Tibial nerve (tissue), 4 donors: ENCODE results near the gene TMEM253. TPM values are rescaled to one million over a fixed set of nuclear protein-coding genes. Genes with fewer than 3 reads are reported as not detected.
A peak's percentile ranks its signal among the peaks of the same experiment; 100 is the strongest.

Experiments
- DNase-seq, 2 donors: peaks; one replicate each; pipeline ENCODE4 v3.0.0-alpha.2; 2019; ENCODE audit warnings: low spot score in 2 of 2
- H3K27ac ChIP-seq, 4 donors: fragments of 200-600 bp; sonication (generic) in 3 of 4; one replicate each; pipeline ENCODE4 v1.5.1; 2017 to 2019; ENCODE audit warnings: mild to moderate bottlenecking in 1 of 4
- H3K27me3 ChIP-seq, 2 donors: fragments of 200-600 bp; sonication (generic) in 1 of 2; one replicate each; pipeline versions ENCODE4 v1.5.1 to v1.6.0; 2017 to 2019
- H3K36me3 ChIP-seq, 3 donors: fragments of 200-600 bp; sonication (generic); one replicate each; pipeline ENCODE4 v1.5.1; 2018 to 2019
- H3K4me1 ChIP-seq, 4 donors: fragments of 200-600 bp; sonication (generic) in 3 of 4; one replicate each; pipeline ENCODE4 v1.5.1; 2017 to 2019
- H3K4me3 ChIP-seq, 4 donors: fragments of 200-600 bp; sonication (generic) in 3 of 4; one replicate each; pipeline ENCODE4 v1.5.1; 2017 to 2019; ENCODE audit warnings: mild to moderate bottlenecking in 1 of 4, moderate library complexity in 1 of 4
- H3K9me3 ChIP-seq, 4 donors: fragments of 200-600 bp; sonication (generic) in 3 of 4; one replicate each; pipeline ENCODE4 v1.5.1; 2017 to 2019
- EP300 ChIP-seq, 2 donors: sonication (generic); formaldehyde crosslinking; IDR thresholded peaks; one replicate each; pipeline ENCODE4 v1.6.1; 2017; ENCODE audit warnings: antibody characterized with exemption in 2 of 2, mild to moderate bottlenecking in 1 of 2
- POLR2A ChIP-seq, 2 donors: fragments of 450-650 bp; IDR thresholded peaks; one replicate each; pipeline ENCODE4 v1.6.1; 2017; ENCODE audit warnings: antibody characterized with exemption in 2 of 2, mild to moderate bottlenecking in 2 of 2, moderate library complexity in 2 of 2
- WGBS, 2 donors: methylation state at CpG; one replicate each; pipeline ENCODE4 v1.1.5; 2018; 5-methylcytosine and 5-hydroxymethylcytosine counted together
- total RNA-seq, 4 donors: library from RNA; depleted of rRNA; stranded (reverse); fragments of >200 nt; gene quantifications; one replicate each; pipeline ENCODE4 v1.1.0, GENCODE V29; 2016
- TF ChIP-seq, protein P1 (sequence below), 5 experiments: fragments of 200-600 bp in 3 of 5; fragments of 450-650 bp in 2 of 5; sonication (generic) in 3 of 5; IDR thresholded peaks; one replicate each; pipeline ENCODE4 v1.5.1; 2016 to 2019; ENCODE audit warnings: antibody characterized with exemption in 5 of 5, mild to moderate bottlenecking in 3 of 5, moderate library complexity in 2 of 5

Gene TMEM253
- total RNA-seq, 4 donors from 2014 or later, result 0.44 to 0.63 TPM; not detected in 2

DNA sequence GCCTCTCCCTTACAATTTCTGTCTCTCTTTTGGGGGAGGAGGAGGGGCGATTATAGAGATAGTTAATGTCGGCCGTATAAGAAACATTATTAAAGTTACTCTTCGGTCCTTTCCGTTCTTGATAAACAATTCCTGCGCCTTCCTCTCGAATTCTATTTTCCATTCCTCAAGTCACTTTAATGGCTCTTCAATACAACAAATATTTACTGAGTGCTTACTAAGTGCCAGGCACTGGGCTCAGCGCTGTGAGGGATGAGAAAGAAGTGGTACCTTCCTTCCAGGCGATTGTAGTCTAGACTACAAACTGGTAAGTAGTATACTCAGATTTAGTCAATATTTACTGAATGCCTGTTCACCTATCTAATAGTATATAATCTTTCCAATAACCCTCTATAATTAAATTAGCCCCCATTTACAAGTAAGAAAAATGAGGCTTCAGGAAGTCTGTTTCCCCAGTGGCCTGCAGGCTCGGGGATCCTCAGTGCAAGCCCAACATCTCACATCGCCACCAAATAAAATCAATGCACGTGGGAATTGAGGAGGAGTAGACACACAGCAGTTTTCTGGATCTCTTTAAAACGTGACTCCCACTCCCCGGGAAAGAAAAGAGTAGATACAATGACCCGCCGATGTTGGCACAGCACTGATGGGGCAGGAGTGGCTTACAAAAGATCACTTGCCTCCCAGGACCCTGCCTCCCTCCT lies 1.8 kb upstream of the TMEM253 start:
- Histone ChIP-seq H3K4me1 (peaks cover 0 to 62% (median 21%) of the 10 kb centered on the region in 4 donors), H3K27ac (peak overlapping the region; percentile 87 to 97 (median 92)), H3K27me3 (no peaks in the 10 kb centered on the region), H3K4me3 (peak overlapping the region; percentile 34 to 83 (median 62)), H3K9me3 (no peaks in the 10 kb centered on the region), H3K36me3 (no peaks in the 10 kb centered on the region)
- no peak for TF ChIP-seq POLR2A (IDR thresholded peaks at IDR 0.05)
- TF ChIP-seq EP300 (IDR thresholded peaks at IDR 0.05), result no peak
- TF ChIP-seq, protein P1, sequence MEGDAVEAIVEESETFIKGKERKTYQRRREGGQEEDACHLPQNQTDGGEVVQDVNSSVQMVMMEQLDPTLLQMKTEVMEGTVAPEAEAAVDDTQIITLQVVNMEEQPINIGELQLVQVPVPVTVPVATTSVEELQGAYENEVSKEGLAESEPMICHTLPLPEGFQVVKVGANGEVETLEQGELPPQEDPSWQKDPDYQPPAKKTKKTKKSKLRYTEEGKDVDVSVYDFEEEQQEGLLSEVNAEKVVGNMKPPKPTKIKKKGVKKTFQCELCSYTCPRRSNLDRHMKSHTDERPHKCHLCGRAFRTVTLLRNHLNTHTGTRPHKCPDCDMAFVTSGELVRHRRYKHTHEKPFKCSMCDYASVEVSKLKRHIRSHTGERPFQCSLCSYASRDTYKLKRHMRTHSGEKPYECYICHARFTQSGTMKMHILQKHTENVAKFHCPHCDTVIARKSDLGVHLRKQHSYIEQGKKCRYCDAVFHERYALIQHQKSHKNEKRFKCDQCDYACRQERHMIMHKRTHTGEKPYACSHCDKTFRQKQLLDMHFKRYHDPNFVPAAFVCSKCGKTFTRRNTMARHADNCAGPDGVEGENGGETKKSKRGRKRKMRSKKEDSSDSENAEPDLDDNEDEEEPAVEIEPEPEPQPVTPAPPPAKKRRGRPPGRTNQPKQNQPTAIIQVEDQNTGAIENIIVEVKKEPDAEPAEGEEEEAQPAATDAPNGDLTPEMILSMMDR (IDR thresholded peaks at IDR 0.05), result no peak
- 6 to 11% methylated on average over 16 of the region's 16 CpGs for WGBS, 2 donors
- DNase-seq, result no peak

DNA sequence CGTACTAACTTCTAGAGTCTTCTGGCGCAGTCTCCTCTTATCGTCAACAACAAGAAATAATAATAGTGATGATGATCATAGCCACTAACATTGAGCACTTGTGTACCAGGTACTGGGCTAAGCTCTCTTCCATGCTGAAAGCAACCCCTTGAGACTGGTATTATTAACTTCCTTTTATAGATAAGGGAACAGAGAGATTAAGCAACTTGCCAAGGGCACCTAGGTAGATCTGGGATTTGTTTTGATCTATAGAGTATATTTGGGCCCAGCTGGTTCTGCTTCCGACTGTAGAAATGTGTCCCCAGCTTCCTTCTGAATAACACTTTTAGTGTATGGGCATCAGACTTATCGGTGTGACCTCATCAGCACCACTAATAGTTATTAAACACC lies 1.3 kb upstream of the TMEM253 start:
- Histone ChIP-seq H3K4me3 (no peak overlapping the region), H3K27me3 (no peaks in the 10 kb centered on the region), H3K9me3 (no peaks in the 10 kb centered on the region), H3K27ac (peak overlapping the region; percentile 87 to 97 (median 92)), H3K36me3 (no peaks in the 10 kb centered on the region), H3K4me1 (peaks cover 0 to 59% (median 22%) of the 10 kb centered on the region in 4 donors)
- DNase-seq, result no peak
- TF ChIP-seq, protein P1 (IDR thresholded peaks at IDR 0.05), result no peak
- TF ChIP-seq EP300 (IDR thresholded peaks at IDR 0.05) (no peak), POLR2A (IDR thresholded peaks at IDR 0.05) (no peak)
- 52 to 59% methylated on average over 5 of the region's 5 CpGs for WGBS, 2 donors

DNA sequence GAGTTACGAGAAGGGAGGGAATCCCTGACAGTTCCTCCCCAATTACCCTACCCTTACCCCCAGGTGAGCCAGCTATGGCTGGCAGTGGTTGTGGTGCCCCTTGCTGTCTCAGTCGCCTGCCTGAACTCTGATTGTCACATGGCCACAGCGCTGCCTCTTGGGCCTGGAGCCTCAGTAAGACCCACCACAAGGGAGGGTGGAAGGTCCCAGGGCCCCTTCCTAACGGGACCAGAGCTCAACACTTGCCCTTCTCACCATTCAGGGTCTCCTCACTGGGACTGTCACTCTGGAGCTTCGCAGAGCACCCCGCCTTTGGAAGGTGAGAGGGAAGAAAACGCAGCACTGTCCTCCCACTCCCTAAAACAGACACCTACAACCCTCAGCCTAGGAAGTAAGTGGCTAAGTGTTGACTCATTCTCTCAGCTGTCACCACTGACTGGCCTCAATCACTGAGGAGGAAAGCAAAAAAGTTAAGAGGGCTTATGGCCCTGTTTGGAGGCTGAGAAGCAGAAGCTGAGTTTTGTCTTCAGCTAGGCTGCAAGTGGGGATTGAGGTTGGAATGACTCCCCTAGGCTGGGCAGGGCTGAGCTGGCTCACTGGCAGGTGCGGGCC lies 1.0 kb downstream of the TMEM253 start:
- Histone ChIP-seq H3K9me3 (no peaks in the 10 kb centered on the region), H3K4me3 (no peak overlapping the region), H3K4me1 (peaks cover 0 to 63% (median 41%) of the 10 kb centered on the region in 4 donors), H3K27me3 (no peaks in the 10 kb centered on the region), H3K27ac (peak overlapping the region in 1 of 4 donors; percentile 66), H3K36me3 (no peaks in the 10 kb centered on the region)
- WGBS, 2 donors, result 85% methylated on average over 8 of the region's 8 CpGs
- TF ChIP-seq POLR2A (IDR thresholded peaks at IDR 0.05) (no peak), EP300 (IDR thresholded peaks at IDR 0.05) (no peak)
- TF ChIP-seq, protein P1 (IDR thresholded peaks at IDR 0.05), result no peak
- no peak for DNase-seq

DNA sequence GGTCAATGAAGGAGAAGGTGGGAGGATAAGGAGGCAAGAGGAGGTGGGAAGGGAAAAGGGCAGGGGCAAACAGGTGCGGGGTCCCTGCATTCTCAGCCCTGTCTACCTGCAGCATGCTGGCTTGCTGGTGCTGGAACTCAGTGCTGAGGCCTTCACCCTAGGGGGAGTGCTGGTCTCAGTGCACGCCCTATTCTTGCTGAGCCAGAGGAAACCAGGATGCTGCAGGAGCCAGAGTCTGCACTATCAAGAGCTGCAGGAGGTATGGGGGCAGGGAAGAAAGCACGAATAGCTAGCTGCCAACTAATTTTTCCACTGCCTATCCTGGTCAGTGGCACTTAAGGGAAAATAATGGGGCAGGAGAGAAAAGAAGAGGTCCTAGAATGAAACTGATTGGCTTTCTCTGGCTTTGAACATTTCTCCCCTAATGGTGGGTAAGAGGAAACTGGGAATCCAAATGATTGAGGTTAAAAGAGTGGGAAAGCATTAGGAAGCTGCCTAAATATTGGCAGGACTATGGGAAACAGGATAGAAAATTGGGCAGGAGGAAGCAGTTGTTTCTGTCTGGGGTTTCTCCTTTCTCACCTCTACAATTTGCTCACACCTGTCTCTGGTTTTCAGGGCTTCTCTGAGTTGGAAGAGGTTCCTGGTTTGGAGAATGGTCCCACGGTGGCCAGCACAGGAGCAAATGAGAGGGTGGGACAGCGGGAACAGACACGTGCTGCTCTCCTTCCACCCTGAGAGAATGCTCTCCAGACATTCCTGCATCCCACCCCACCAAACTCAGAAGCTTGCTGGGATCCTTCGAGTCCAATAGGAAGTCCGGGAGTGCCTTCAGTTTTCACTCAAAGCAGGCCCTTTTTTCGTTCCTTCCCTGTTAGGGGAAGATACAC lies 1.9 kb downstream of the TMEM253 start:
- peak overlapping the region; percentile 64 to 84 (median 68) for H3K4me3 ChIP-seq
- WGBS, 2 donors, result 18 to 20% methylated on average over 9 of the region's 9 CpGs

DNA sequence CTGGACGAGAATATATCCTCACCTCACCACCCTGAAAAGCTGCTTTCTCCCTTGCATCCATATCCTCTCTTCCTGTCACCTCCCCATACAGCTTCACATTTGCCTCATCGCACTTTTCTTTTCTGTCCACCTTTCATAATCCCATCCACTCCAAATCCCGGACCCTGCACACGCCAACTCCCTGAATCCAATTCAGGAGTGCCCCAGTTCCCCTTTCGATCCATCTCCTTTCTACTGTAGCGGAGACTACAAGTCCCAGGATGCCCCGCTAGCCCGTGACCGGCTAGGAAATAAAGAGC lies 2.5 kb downstream of the TMEM253 start:
- WGBS, 2 donors, result 2% methylated on average over 9 of the region's 9 CpGs
- Histone ChIP-seq H3K4me3 (peak overlapping the region; percentile 64 to 84 (median 68)), H3K9me3 (no peaks in the 10 kb centered on the region), H3K27me3 (no peaks in the 10 kb centered on the region), H3K27ac (peak overlapping the region; percentile 92 to 100 (median 98)), H3K36me3 (no peaks in the 10 kb centered on the region), H3K4me1 (peaks cover 0 to 60% (median 44%) of the 10 kb centered on the region in 4 donors)
- TF ChIP-seq EP300 (IDR thresholded peaks at IDR 0.05) (no peak), POLR2A (IDR thresholded peaks at IDR 0.05) (no peak)
- TF ChIP-seq, protein P1 (IDR thresholded peaks at IDR 0.05), result no peak
- no peak for DNase-seq

More for the DNA sequence above, 1.9 kb downstream of the TMEM253 start:
- Histone ChIP-seq H3K9me3 (no peaks in the 10 kb centered on the region), H3K27me3 (no peaks in the 10 kb centered on the region), H3K4me1 (peaks cover 0 to 62% (median 44%) of the 10 kb centered on the region in 4 donors), H3K27ac (peak overlapping the region; percentile 92 to 100 (median 98)), H3K36me3 (no peaks in the 10 kb centered on the region)
- no peak for DNase-seq
- TF ChIP-seq EP300 (IDR thresholded peaks at IDR 0.05), result no peak
- no peak for TF ChIP-seq POLR2A (IDR thresholded peaks at IDR 0.05)
